Measurements from ENCODE around the gene EXPH5. TPM values are rescaled to one million over a fixed set of nuclear protein-coding genes. Genes with fewer than 3 reads are reported as not detected.

Gene EXPH5
- total and polyA plus RNA-seq, 12 donors = 0.10 to 8.4 (median 1.3) TPM

- intact Hi-C loops (cut with DNase I) = no loop called here
- H3K4me1 ChIP-seq = no peaks in the 10 kb centered on the region
- H3K36me3 ChIP-seq = no peaks in the 10 kb centered on the region
- H3K4me3 ChIP-seq = no peak overlapping the region
- no peak overlapping the region for H3K27ac ChIP-seq
- WGBS, 2 donors = 85 to 90% methylated on average over 1 of the region's 1 CpG
- peaks cover 0 to 25% (median 17%) of the 10 kb centered on the region in 7 donors for H3K27me3 ChIP-seq
- no peak for DNase-seq
- ATAC-seq = no peak
- no peaks in the 10 kb centered on the region for H3K9me3 ChIP-seq
- no peak for TF ChIP-seq CTCF (IDR thresholded peaks at IDR 0.05)
These were observed 7.6 kb upstream of the EXPH5 start for GRCh38 chr11:108601150-108601549.

GRCh38 chr11:108599978-108600377 is 6.4 kb upstream of the EXPH5 start:
- no peaks in the 10 kb centered on the region for H3K4me1 ChIP-seq
- intact Hi-C loops (cut with DNase I) = loop anchor here in 2 of 10 donors (5.0 to 10.0 kb wide), 2 partner anchors 45 to 47 kb away; no protein-coding TSS in a partner anchor
- H3K27ac ChIP-seq = no peak overlapping the region
- DNase-seq (no peak), ATAC-seq (no peak)
- WGBS, 2 donors = 87 to 89% methylated on average over 2 of the region's 2 CpGs
- TF ChIP-seq CTCF (IDR thresholded peaks at IDR 0.05) = no peak
- no peak overlapping the region for H3K4me3 ChIP-seq
- no peaks in the 10 kb centered on the region for H3K36me3 ChIP-seq
- H3K27me3 ChIP-seq = peaks cover 0 to 33% (median 20%) of the 10 kb centered on the region in 7 donors
- no peaks in the 10 kb centered on the region for H3K9me3 ChIP-seq

- Histone ChIP-seq H3K27ac (no peak overlapping the region), H3K9me3 (no peaks in the 10 kb centered on the region), H3K4me1 (peaks cover 0 to 9% (median 4%) of the 10 kb centered on the region in 9 donors), H3K4me3 (no peak overlapping the region), H3K27me3 (peaks cover 0 to 30% (median 27%) of the 10 kb centered on the region in 7 donors), H3K36me3 (no peaks in the 10 kb centered on the region)
- WGBS, 2 donors = 60 to 64% methylated on average over 5 of the region's 5 CpGs
- intact Hi-C loops (cut with DNase I) = loop anchor here in 2 of 10 donors (5.0 to 10.0 kb wide), 2 partner anchors 47 to 49 kb away; no protein-coding TSS in a partner anchor
- no peak for DNase-seq
- no peak for ATAC-seq
- TF ChIP-seq CTCF (IDR thresholded peaks at IDR 0.05) = no peak
These were observed 4.3 kb upstream of the EXPH5 start for GRCh38 chr11:108597736-108598355.

GRCh38 chr11:108596701-108597100 is 3.1 kb upstream of the EXPH5 start:
- intact Hi-C loops (cut with DNase I) = loop anchor here in 2 of 10 donors (5.0 to 10.0 kb wide), 2 partner anchors 48 to 51 kb away; no protein-coding TSS in a partner anchor
- Histone ChIP-seq H3K4me1 (peaks cover 0 to 14% (median 5%) of the 10 kb centered on the region in 9 donors), H3K36me3 (no peaks in the 10 kb centered on the region), H3K9me3 (no peaks in the 10 kb centered on the region), H3K27me3 (peaks cover 0 to 36% (median 19%) of the 10 kb centered on the region in 7 donors), H3K27ac (no peak overlapping the region), H3K4me3 (no peak overlapping the region)
- ATAC-seq = no peak
- no peak for TF ChIP-seq CTCF (IDR thresholded peaks at IDR 0.05)
- no peak for DNase-seq
- WGBS, 2 donors = 48 to 49% methylated on average over 2 of the region's 2 CpGs
